Activated CD4-positive, alpha-beta T cell treated with anti-CD3 and anti-CD28 coated beads, Interleukin-2, amount 10 ng/mL, durations not matched to agents 7 days and 5 days (primary cell): Measurements from ENCODE around the gene PRAF2. TPM values are rescaled to one million over a fixed set of nuclear protein-coding genes. Genes with fewer than 3 reads are reported as not detected.

ENCODE experiments used
- CTCF ChIA-PET: fragments of 350-600 bp; sonication (Branson Sonifier 250); formaldehyde crosslinking; loops from one replicate; lab custom pipeline; 2021; ENCODE audit warnings: antibody characterized with exemption; lab: Charles Lee
- POLR2A ChIA-PET: fragments of 350-600 bp; sonication (Branson Sonifier 250); formaldehyde crosslinking; loops from one replicate; lab custom pipeline; 2021; ENCODE audit warnings: antibody characterized with exemption; lab: Charles Lee
- DNase-seq: peaks from one replicate; pipeline ENCODE4 v3.0.0-alpha.2; 2020
- H3K27ac Mint-ChIP-seq: one replicate; pipeline ENCODE4 v1.8.0; 2021; ENCODE audit warnings: mild to moderate bottlenecking, moderate library complexity, mixed read lengths
- H3K27me3 Mint-ChIP-seq: one replicate; pipeline ENCODE4 v1.8.0; 2021; ENCODE audit warnings: mixed read lengths
- H3K36me3 Mint-ChIP-seq: one replicate; pipeline ENCODE4 v1.8.0; 2021; ENCODE audit warnings: low read depth, mixed read lengths
- H3K4me1 Mint-ChIP-seq: one replicate; pipeline ENCODE4 v1.8.0; 2021; ENCODE audit warnings: mixed read lengths
- H3K4me3 Mint-ChIP-seq: one replicate; pipeline ENCODE4 v1.8.0; 2021; ENCODE audit warnings: mild to moderate bottlenecking, moderate library complexity, mixed read lengths
- H3K9me3 Mint-ChIP-seq: one replicate; pipeline ENCODE4 v1.8.0; 2021; ENCODE audit warnings: mixed read lengths
- total RNA-seq, 2 experiments: library from RNA; stranded (reverse); gene quantifications; one replicate each; pipeline ENCODE4 v1.2.3, GENCODE V29; 2021

Gene PRAF2, protein sequence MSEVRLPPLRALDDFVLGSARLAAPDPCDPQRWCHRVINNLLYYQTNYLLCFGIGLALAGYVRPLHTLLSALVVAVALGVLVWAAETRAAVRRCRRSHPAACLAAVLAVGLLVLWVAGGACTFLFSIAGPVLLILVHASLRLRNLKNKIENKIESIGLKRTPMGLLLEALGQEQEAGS
- 10 to 100 TPM; 24.7 to 27.1 TPM for total RNA-seq

DNA sequence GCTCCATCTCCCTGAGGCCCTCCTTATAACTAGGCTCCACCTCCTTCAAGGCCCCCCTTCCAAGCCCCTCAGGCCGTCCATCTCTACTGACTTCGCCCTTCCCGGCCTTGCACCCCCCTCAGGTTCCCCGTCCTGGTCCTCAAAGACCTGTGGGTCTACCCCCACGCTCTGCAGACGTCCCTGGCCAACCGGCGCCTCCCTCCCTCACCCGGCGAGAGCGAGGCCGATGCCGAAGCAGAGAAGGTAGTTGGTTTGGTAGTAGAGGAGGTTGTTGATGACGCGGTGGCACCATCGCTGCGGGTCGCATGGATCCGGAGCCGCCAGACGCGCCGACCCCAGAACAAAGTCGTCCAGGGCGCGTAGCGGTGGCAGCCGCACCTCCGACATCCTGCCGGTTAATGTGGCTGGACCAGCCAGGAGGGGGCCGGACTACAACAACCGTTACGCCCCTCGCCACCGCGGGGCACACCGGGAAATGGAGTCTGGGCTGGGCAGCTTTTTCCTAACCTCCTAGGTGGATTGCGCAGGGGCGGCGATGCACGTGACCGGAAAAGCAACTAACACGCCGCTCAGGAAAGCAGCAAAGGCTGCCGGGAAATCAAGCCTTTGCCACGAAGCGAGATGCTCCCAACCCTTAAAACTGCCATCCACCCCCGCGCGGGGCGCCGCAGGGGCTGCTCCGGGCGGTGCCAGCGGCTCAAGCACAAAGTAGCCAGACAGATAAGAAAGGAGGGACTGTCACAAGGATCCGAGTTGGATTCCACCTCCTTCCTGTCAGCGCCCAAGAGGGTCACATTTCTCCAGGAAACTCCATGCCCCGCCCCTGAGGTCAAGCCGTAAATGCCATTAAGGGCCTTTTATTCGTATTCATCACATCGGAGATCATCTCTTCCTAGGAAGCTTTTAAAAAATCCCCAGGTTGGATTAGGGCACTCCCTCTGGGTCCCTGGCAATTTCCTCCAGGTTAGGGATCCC is at the start of gene PRAF2:
TSS of gene PRAF2 (minus strand) at position 402 of the 975 bp plus-strand sequence. CDS start at position 387, 15 bp downstream.
- Mint-ChIP-seq H3K27ac (peak within 1 kb of the TSS; percentile 88), H3K4me1 (peaks cover 24% of the 10 kb centered on the region), H3K27me3 (no peaks in the 10 kb centered on the region), H3K4me3 (peak within 1 kb of the TSS; percentile 80), H3K9me3 (no peaks in the 10 kb centered on the region), H3K36me3 (peaks cover 17% of the 10 kb centered on the region)
- ChIA-PET POLR2A (no interaction called here), CTCF (no interaction called here)
- peak; percentile 92 for DNase-seq

DNA sequence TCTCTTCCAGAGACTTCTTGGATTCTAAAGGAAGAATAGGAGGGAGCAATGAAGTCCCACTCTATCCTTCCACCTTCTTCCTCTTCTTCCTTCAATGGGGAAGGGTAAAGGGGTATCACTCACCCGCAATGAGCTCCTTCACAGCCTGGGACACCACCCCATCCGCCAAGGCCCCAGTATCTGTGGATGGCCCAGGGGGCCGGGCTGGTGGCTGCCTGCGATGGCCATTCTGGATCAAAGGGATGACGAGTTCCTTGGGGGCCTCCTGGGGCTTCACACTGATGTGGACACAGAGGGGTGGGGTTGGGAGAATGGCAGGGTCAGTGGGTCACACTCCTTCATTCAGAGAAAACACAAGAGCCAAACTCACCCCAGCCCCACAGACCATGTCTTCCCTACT is 48.7 kb upstream of the PRAF2 start:
- ChIA-PET CTCF (interaction anchor here (0.8 kb wide), 1 partner anchor 44 kb away, joined by 3 read pairs; no protein-coding TSS in a partner anchor), POLR2A (no interaction called here)
- Mint-ChIP-seq H3K4me1 (peaks cover 32% of the 10 kb centered on the region), H3K36me3 (peaks cover 21% of the 10 kb centered on the region), H3K9me3 (no peaks in the 10 kb centered on the region), H3K4me3 (peak overlapping the region; percentile 95), H3K27ac (peak overlapping the region; percentile 93), H3K27me3 (no peaks in the 10 kb centered on the region)
- DNase-seq, result no peak

DNA sequence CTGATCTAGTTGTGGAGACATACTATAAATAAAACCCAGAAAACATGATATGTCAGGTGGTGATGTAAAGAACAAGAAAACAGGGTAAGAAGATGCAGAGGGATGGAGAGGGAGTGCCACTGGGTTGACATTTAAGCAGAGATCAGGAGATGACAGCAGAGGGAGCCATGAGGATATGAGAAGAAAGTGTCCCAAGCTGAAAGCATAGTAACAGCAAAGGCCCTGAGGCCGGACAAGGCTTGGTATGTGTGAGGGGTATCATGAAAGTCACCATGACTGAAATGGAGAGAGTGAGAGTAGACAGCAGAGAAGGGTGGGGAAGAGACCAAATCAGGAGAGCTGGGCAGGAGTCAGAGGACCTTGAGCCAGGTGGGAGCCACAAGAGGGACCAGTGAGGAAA is 46.3 kb upstream of the PRAF2 start:
- DNase-seq, result no peak
- H3K9me3 Mint-ChIP-seq, result no peaks in the 10 kb centered on the region
- ChIA-PET CTCF (no interaction called here), POLR2A (no interaction called here)
- peaks cover 40% of the 10 kb centered on the region for H3K36me3 Mint-ChIP-seq
- H3K27me3 Mint-ChIP-seq, result no peaks in the 10 kb centered on the region
- peak overlapping the region; percentile 56 for H3K27ac Mint-ChIP-seq
- peak overlapping the region; percentile 36 for H3K4me3 Mint-ChIP-seq
- H3K4me1 Mint-ChIP-seq, result peaks cover 46% of the 10 kb centered on the region

DNA sequence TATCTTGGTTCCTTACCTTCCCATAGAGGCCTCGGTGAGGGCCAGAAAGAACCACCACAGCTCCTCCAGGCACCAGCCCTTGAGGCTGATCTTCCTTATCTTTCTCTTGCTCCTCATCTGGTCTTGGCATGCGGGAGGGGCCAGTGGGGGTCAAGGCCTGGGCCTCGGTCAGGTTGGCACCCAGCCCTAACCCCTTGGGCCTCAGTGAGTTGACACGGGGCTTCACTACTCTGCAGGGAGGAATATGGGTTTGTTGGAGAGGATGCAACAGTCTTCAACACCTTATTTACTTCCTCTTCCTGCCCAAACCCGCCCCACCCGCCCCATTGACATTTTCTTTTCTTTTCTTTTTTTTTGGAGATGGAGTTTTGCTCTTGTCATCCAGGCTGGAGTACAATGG is 43.8 kb upstream of the PRAF2 start:
- H3K9me3 Mint-ChIP-seq, result no peaks in the 10 kb centered on the region
- H3K4me1 Mint-ChIP-seq, result peaks cover 33% of the 10 kb centered on the region
- H3K36me3 Mint-ChIP-seq, result peaks cover 37% of the 10 kb centered on the region
- H3K27me3 Mint-ChIP-seq, result no peaks in the 10 kb centered on the region
- H3K4me3 Mint-ChIP-seq, result peak overlapping the region; percentile 81
- POLR2A ChIA-PET, result no interaction called here
- CTCF ChIA-PET, result no interaction called here
- DNase-seq, result no peak
- peak overlapping the region; percentile 96 for H3K27ac Mint-ChIP-seq

DNA sequence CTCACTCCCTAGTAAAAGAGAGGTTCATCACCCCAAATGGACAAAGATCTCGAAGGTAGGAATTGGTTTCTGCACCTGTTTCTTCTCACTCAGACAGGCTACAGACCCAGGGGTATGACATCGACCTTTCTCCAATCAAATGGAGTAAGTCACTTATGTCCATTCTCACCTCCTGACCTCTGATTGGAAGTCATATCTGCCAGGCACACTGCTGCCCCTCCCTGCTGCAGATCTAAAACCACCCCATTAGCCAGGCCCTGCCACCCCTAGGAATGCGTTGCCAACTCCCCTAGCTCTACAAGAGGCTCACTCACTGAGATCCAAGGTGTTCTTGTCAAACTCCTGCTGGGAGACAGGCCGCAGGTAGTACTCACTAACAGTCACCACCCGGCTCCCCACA is 42.9 kb upstream of the PRAF2 start:
- CTCF ChIA-PET, result no interaction called here

DNA sequence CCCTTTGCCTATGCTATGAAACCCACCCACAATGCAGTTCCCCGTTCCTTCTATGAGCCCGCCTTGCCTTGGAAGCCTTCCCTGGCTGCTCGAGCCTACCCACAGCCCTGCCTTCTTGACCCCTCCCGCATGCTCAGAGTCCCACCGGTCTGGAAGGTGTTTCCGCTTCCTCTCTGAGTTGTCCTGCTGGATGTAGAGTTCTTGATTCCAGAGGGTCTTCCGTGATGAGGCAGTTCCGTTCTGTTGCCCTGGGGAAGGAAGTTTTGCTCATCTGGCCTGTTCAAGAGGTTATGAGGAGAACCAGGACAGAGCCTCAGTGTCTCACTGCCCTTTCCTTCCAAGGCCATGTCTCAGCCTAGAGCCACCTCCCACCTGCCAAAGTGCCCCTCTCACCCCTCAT is 42.3 kb upstream of the PRAF2 start:
- Mint-ChIP-seq H3K36me3 (peaks cover 41% of the 10 kb centered on the region), H3K4me1 (peaks cover 26% of the 10 kb centered on the region), H3K27ac (peak overlapping the region; percentile 96), H3K9me3 (no peaks in the 10 kb centered on the region), H3K27me3 (no peaks in the 10 kb centered on the region), H3K4me3 (no peak overlapping the region)
- CTCF ChIA-PET, result interaction anchor here (1.6 kb wide), 1 partner anchor 10 kb away, joined by 8 read pairs; no protein-coding TSS in a partner anchor
- POLR2A ChIA-PET, result no interaction called here
- DNase-seq, result no peak

More for the DNA sequence above, 42.9 kb upstream of the PRAF2 start:
- Mint-ChIP-seq H3K27ac (peak overlapping the region; percentile 96), H3K4me3 (peak overlapping the region; percentile 81), H3K4me1 (peaks cover 30% of the 10 kb centered on the region), H3K36me3 (peaks cover 41% of the 10 kb centered on the region), H3K27me3 (no peaks in the 10 kb centered on the region), H3K9me3 (no peaks in the 10 kb centered on the region)
- DNase-seq, result no peak
- POLR2A ChIA-PET, result no interaction called here

DNA sequence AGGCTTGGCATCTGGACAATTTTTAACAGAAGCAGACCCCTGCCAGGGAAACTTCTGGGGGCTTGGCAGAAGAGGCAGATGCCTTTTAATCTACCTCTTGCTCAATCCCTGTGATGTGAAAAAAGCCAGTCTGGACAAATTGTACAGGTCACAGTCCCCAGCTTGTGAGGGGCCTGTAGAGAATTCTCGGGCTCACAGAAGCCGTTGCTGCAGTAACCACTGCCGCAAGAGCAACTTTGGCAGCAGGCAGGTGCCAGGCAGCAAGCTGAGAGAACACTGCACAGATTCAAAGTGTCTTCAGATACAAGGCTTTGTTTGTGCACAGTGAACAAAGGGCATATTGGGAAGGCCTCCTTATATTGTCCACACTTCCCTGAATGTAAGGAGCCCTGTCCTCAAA is 38.0 kb upstream of the PRAF2 start:
- no peaks in the 10 kb centered on the region for H3K9me3 Mint-ChIP-seq
- CTCF ChIA-PET, result no interaction called here
- no peak overlapping the region for H3K27ac Mint-ChIP-seq

DNA sequence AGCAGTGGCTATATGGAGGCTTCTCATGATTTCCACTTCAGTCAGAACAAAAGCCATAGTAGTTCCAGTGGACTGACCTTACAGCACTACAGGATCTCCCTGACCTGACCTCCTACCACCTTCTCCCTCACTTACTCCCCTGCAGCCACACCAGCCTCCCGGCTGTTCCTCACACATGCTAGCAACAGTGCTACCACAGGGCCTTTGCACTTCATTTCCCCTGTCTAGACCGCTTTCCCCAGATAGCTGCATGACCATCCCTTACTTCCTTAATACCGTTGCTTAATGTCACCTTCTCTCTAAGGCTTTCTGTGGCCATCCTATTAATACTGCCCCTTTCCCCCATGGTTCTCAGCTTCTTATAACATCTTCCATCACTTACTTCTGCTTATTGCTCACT is 36.6 kb upstream of the PRAF2 start:
- Mint-ChIP-seq H3K4me3 (no peak overlapping the region), H3K4me1 (no peaks in the 10 kb centered on the region), H3K27me3 (no peaks in the 10 kb centered on the region), H3K27ac (no peak overlapping the region), H3K9me3 (no peaks in the 10 kb centered on the region), H3K36me3 (peaks cover 12% of the 10 kb centered on the region)
- DNase-seq, result no peak
- POLR2A ChIA-PET, result no interaction called here
- CTCF ChIA-PET, result no interaction called here

More for the DNA sequence above, 38.0 kb upstream of the PRAF2 start:
- Mint-ChIP-seq H3K4me1 (peaks cover 6% of the 10 kb centered on the region), H3K27me3 (no peaks in the 10 kb centered on the region), H3K4me3 (no peak overlapping the region), H3K36me3 (peaks cover 25% of the 10 kb centered on the region)
- POLR2A ChIA-PET, result no interaction called here
- no peak for DNase-seq

DNA sequence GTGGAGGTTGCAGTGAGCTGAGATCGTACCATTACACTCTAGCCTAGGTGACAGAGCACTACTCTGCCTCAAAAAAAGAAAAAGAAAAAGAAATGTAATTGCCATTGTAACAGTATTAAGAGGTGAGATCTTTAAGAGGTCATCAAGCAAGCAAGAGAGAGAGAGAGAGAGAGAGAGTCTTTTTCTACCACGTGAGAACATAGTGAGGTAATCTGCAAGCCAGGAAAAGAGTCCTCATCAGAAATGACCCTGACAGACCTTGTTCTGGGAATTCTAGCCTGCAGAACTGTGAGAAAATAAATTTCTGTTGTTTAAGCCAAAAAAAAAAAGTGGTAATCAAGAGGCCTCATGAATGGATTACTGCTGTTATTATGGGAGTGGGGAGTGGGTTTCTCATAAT is 34.8 kb upstream of the PRAF2 start:
- H3K27me3 Mint-ChIP-seq, result no peaks in the 10 kb centered on the region
- H3K4me1 Mint-ChIP-seq, result no peaks in the 10 kb centered on the region
- DNase-seq, result no peak
- H3K4me3 Mint-ChIP-seq, result no peak overlapping the region
- peaks cover 8% of the 10 kb centered on the region for H3K36me3 Mint-ChIP-seq
- CTCF ChIA-PET, result no interaction called here
- no peak overlapping the region for H3K27ac Mint-ChIP-seq
- POLR2A ChIA-PET, result no interaction called here
- no peaks in the 10 kb centered on the region for H3K9me3 Mint-ChIP-seq

DNA sequence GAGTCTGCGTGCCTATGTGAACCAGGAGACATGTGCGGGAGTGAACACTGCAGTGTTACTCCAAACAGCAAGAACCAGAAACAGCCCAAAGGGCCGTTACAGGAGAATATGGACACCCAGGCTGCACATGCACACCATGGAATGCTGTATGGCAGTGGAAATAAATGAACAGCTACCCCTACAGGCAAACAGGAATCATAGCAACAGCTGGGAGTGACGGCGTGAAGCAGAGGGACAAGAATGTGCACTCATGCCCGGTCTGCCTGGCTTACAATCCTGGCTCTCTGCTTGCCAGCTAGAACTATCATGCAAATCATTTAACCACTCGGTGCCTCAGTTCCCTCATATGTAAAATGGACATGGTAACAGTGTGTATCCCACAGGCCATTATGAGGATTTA is 33.1 kb upstream of the PRAF2 start:
- Mint-ChIP-seq H3K4me1 (peaks cover 3% of the 10 kb centered on the region), H3K27ac (peak overlapping the region; percentile 27), H3K36me3 (peaks cover 4% of the 10 kb centered on the region), H3K4me3 (no peak overlapping the region), H3K9me3 (no peaks in the 10 kb centered on the region), H3K27me3 (no peaks in the 10 kb centered on the region)
- CTCF ChIA-PET, result interaction anchor here (0.6 to 1.9 kb wide), 4 partner anchors 8 to 28 kb away, joined by 3 to 8 read pairs (median 4); partner anchors contain the start of gene WDR45
- POLR2A ChIA-PET, result no interaction called here
- no peak for DNase-seq

DNA sequence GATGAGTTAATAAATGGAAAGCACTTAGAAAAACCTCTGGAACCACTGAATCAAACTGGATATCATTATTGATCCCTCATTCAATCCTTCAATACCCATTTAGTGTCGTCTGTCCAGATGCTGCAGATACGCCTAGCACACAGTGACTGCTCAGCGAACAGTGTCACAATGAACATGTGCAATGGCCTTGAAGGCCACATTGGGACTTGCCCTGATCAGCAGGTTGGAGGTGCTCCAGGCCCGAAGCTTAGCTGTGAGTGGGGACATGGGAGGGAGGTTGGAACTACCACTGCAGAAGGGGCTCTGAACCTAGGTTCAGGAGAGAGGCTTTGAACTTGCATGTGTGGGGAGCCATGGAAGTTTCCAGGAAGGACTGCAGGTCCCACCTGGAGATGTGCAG is 32.5 kb upstream of the PRAF2 start:
- CTCF ChIA-PET, result interaction anchor here (1.6 to 1.9 kb wide), 2 partner anchors 9 to 12 kb away, joined by 4 to 8 read pairs; no protein-coding TSS in a partner anchor
- no peaks in the 10 kb centered on the region for H3K9me3 Mint-ChIP-seq
- no peak for DNase-seq
- POLR2A ChIA-PET, result no interaction called here
- no peak overlapping the region for H3K4me3 Mint-ChIP-seq
- H3K4me1 Mint-ChIP-seq, result peaks cover 8% of the 10 kb centered on the region
- no peak overlapping the region for H3K27ac Mint-ChIP-seq
- no peaks in the 10 kb centered on the region for H3K27me3 Mint-ChIP-seq
- H3K36me3 Mint-ChIP-seq, result peaks cover 4% of the 10 kb centered on the region

DNA sequence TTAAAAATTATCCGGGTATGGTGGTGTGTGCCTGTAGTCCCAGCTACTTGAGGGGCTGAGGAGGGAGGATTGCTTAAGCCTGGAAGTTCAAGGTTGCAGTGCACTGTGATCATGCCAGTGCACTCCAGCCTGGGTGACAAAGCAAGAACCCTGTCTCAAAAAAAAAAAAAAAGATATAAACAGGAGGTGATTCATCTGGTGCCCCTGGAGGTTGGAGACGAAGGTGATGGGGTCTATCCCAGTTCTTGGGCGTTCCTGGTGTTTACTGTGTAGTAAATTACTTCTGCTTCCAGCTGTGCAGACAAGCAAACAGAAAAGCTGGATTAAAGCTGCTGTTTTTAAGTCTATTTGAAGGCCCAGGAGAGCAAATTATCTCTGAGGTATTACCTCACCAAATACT is 29.8 kb upstream of the PRAF2 start:
- CTCF ChIA-PET, result interaction anchor here (1.3 kb wide), 1 partner anchor 10 kb away, joined by 3 read pairs; no protein-coding TSS in a partner anchor
- Mint-ChIP-seq H3K27me3 (no peaks in the 10 kb centered on the region), H3K36me3 (no peaks in the 10 kb centered on the region), H3K27ac (no peak overlapping the region), H3K9me3 (no peaks in the 10 kb centered on the region), H3K4me1 (peaks cover 15% of the 10 kb centered on the region), H3K4me3 (no peak overlapping the region)
- POLR2A ChIA-PET, result no interaction called here
- no peak for DNase-seq

DNA sequence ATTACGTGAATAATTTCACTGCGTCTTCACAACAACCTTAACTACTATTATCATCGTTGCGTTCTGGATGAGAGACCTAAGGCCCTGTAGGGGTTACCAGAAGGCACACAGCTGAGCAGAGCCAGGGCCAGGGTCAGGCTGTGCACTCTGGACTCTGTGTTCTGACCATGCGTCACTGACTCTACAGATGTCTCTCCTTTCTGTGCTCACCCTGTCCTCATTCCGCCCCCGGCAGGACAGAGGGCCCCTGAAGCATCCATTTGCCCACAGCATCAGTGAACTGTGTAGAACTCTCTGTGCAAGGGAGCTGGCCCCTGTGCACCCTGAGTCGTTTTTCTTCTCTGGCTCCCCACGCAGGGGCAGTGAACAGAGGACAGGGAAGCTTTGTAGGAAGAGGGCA is 28.4 kb upstream of the PRAF2 start:
- CTCF ChIA-PET, result no interaction called here
- H3K27me3 Mint-ChIP-seq, result no peaks in the 10 kb centered on the region
- no peaks in the 10 kb centered on the region for H3K9me3 Mint-ChIP-seq
- peaks cover 15% of the 10 kb centered on the region for H3K4me1 Mint-ChIP-seq
- H3K36me3 Mint-ChIP-seq, result no peaks in the 10 kb centered on the region
- POLR2A ChIA-PET, result no interaction called here
- peak overlapping the region; percentile 80 for H3K27ac Mint-ChIP-seq
- DNase-seq, result no peak
- peak overlapping the region; percentile 86 for H3K4me3 Mint-ChIP-seq
